ENCODE results near the gene WSCD2.

WSCD2 gene

GRCh38 chr12:108167974-108168373 is 38.9 kb downstream of the WSCD2 start:
- no peak for DNase-seq

GRCh38 chr12:108169708-108170107 is 40.6 kb downstream of the WSCD2 start:
- no peak for DNase-seq

- DNase-seq: no peak
Measured at GRCh38 chr12:108170164-108170563, 41.1 kb downstream of the WSCD2 start.

GRCh38 chr12:108172033-108172432 is 42.9 kb downstream of the WSCD2 start:
- DNase-seq: no peak

GRCh38 chr12:108173160-108173559 is 44.1 kb downstream of the WSCD2 start:
- no peak for DNase-seq

GRCh38 chr12:108173892-108174291 is 44.8 kb downstream of the WSCD2 start:
- no peak for DNase-seq

- DNase-seq: no peak
Measured at GRCh38 chr12:108174641-108175040, 45.6 kb downstream of the WSCD2 start.

- no peak for DNase-seq
Measured at GRCh38 chr12:108175310-108175709, 46.2 kb downstream of the WSCD2 start.

GRCh38 chr12:108176292-108176691 is 47.2 kb downstream of the WSCD2 start:
- DNase-seq: no peak

GRCh38 chr12:108177131-108177530 is 48.0 kb downstream of the WSCD2 start:
- DNase-seq: no peak

- DNase-seq: no peak
Measured at GRCh38 chr12:108179305-108179704, 50.2 kb downstream of the WSCD2 start.

GRCh38 chr12:108180255-108181094 is 51.4 kb downstream of the WSCD2 start:
- DNase-seq: no peak

- DNase-seq: no peak
Measured at GRCh38 chr12:108181095-108181454, 52.0 kb downstream of the WSCD2 start.

GRCh38 chr12:108182096-108182495 is 53.0 kb downstream of the WSCD2 start:
- no peak for DNase-seq

- no peak for DNase-seq
Measured at GRCh38 chr12:108185002-108185401, 55.9 kb downstream of the WSCD2 start.

- no peak for DNase-seq
Measured at GRCh38 chr12:108187831-108188230, 58.7 kb downstream of the WSCD2 start.

- DNase-seq: no peak
Measured at GRCh38 chr12:108190529-108190928, 61.4 kb downstream of the WSCD2 start.

- DNase-seq: no peak
Measured at GRCh38 chr12:108191086-108191485, 62.0 kb downstream of the WSCD2 start.

- no peak for DNase-seq
Measured at GRCh38 chr12:108191938-108192337, 62.9 kb downstream of the WSCD2 start.

- no peak for DNase-seq
Measured at GRCh38 chr12:108193493-108193892, 64.4 kb downstream of the WSCD2 start.

GRCh38 chr12:108193917-108194316 is 64.8 kb downstream of the WSCD2 start:
- DNase-seq: no peak

GRCh38 chr12:108194585-108194984 is 65.5 kb downstream of the WSCD2 start:
- no peak for DNase-seq

- DNase-seq: no peak
Measured at GRCh38 chr12:108196319-108196718, 67.2 kb downstream of the WSCD2 start.

GRCh38 chr12:108196921-108197320 is 67.8 kb downstream of the WSCD2 start:
- DNase-seq: no peak

GRCh38 chr12:108198043-108198442 is 69.0 kb downstream of the WSCD2 start:
- DNase-seq: no peak

Measured in activated naive CD4-positive, alpha-beta T cell (primary cell).